NCI-H446 treated with DMSO at 0.1 percent for 48 hours (cell line): ENCODE measurements around the gene AQP3.
"Not testable (repeated sequence)": the region's sequence is repeated elsewhere in the genome, so short reads cannot be mapped to it uniquely, and the experiment has no call there.

ENCODE experiments used
- DNase-seq: peaks from one replicate; lab custom pipeline; 2025; lab: John Stamatoyannopoulos, UW

The AQP3 gene

DNA sequence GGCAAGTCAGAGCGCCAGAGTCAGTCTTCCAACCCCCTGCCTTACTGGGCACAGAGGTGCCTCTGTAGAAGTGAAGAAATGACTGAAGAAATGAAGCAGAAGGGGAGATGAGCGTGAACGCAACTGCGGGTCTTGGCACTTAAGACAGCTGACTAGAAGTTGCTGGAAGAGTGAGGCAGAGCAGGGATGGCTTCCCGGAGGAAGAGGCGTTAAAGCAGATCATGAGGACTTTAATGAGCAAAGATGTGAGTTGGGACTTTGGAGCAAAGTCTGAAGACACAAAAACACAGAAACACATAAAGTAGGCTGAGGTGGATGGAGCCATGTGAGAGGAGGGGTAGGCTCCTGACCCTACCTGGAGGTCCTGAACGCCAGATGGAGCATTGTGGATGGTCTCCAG lies 7.2 kb downstream of the AQP3 start:
- no peak for DNase-seq

DNA sequence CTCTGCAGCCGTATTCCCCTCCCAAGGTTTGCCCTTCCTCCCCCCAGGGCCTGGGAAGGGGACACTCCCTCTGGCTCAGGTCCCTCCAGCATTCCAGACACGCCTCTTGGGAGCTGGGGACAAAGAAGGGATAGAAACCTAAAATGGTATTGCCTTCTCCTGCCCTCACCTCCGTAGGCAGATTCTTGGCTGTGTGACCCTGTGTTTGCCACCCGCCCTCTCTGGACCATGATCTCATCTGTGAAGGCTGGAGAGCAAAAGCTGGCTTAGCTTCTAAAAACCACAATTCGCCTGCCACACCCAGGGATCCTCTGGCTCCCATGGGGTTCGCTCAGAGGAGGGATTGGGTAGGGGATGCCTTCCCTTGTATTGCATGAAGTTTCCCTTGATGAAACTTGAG lies 7.7 kb downstream of the AQP3 start:
- DNase-seq = no peak

DNA sequence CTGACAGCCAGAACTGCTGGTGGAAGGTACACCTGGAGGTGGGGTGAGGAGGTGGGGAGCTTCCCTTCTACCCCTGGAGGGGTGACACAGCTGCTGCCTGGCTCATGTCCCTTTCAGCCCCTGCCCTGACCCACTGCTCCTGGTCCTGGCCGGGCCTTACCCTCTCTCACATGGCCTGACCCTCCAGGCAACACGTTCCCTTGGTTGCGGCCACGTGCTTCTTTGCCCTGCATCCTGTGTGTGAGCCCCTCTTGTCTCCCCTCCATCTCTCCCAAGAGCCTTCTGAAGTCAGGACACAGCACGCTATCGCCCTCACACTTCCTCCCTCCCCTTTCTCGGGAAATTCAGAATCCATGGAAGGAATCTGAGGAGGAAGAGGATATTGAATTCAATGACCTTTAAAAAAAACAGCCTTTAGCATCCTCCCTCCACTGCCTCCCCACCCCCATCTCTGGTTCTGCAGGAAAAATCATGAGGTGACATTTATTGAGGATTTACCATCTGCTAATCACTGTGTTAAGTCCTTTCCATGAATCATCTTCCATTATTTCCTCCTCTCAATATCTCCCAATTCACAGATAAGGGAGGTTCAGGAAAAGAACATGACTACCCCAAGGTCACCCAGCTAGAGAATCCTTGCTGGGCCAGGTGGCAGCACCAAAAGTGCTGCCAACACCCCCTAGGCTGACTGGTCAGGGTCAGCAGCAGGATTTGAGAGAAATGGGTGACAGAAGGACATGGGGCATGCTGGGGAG lies 8.3 kb downstream of the AQP3 start:
- DNase-seq = no peak

DNA sequence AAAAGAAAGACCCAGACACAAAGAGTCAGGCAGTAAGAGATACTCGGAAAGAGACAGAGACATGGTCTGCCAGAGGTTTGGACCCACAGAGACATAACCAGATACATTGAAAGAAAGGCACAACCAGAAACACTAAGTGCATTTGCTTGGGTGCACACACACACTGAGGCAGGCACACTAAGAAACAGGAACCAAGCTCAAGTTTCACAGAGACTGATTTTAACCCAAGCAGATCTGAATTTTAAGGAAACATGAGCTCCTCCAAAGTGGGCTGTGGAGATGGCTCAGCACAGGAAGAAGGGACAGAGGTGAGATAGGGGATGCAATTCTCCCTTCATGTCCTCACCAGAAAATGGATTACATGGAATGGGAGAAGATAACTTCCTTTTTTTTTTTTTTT lies 9.5 kb downstream of the AQP3 start:
- DNase-seq = no peak

DNA sequence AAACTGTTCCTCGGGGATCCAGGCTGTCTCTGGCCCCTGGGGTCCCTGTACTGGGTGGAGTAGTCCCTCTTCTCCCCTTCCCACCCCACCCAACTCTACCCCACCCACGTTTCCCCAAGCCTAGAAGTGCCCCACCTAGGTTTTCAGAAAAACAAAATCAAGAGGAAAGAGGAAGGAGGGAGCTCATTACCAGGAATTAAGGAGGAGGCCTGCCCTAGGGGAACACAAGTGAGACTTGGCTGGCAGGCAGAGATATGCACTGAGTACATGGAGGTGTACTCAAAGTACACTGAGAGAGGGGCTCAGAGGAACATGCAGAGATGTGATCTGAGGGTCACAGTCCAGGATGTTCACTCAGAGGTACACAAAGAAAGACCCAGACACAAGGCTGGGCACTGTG lies 10.2 kb downstream of the AQP3 start:
- DNase-seq = no peak

DNA sequence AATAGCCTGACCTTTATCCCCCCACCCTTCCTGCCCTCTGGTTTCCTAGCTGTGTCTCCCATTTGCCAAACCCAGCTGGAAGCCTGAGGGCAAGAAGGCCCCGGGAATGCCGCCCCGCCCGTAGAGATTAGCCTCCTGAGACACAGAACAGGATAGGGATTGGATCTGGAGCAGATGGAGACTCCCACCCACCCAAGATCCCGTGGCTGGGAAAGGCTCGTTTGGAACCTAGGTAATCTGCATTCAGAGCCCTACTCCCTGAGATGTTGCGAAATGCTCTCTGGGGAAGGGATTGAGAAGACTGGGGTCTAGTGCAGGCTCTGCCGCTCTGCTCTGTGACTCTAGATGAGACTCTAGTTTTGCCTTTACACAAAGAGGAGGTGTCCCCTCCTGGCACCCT lies 10.9 kb downstream of the AQP3 start:
- DNase-seq = no peak

DNA sequence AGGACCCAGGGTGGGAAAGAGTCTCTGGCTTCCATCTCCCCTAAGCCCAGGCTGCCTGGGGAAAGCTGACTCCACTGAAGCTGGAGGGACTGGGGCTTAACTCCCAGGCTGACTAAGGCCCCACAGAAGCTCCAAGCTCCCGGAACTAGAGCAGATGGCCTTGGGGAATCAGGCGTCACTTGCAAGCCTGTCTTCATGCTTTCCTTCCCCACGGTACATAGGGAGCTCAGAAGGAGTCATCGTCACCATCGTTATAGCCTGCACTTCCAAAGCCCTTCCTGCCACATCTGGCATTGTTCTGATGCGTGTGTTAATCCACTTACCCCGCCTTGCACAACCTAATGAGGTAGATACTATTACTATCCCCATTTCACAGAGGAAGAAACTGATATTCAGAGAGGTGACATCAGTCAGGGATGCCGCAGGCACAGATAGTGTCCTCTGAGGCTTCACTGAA lies 11.5 kb downstream of the AQP3 start:
- no peak for DNase-seq

DNA sequence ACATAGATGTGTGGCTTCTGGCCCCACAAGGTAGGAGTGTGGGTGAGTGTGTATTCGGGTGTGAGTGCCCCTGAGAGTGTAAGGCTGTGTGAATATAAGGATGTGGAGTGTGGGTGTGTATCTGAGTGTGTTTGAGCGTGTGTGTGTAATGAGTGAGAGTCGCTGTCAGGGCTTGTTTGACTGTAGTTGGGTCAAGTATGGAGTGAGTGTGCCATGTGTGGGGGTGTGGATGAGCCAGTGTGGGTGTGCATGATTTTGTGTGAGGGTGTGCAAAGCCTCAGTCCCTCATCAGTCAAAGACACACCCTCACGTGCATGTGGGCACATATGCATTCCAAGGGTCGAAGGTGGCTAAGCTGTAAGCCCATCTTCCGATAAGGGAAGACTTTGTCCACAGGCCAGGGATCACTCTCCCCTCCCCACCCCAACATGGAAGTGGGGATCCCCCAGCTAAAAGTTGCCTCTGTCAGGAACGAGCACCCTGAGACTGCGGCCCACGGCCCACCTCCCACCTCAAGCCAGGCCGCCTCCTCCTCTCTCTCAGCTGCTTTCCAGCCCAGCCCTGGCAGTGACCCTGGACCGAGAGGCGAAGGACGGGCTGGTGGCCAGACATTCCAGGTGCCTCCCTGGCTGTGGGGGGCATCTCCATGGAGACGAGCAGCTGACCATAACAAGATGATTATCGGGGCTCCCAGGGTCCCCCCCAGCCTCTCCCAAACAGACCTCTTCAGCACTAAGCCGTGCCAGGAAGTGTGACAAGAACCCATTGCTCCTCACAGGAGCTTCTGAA lies 12.9 kb downstream of the AQP3 start:
- no peak for DNase-seq

DNA sequence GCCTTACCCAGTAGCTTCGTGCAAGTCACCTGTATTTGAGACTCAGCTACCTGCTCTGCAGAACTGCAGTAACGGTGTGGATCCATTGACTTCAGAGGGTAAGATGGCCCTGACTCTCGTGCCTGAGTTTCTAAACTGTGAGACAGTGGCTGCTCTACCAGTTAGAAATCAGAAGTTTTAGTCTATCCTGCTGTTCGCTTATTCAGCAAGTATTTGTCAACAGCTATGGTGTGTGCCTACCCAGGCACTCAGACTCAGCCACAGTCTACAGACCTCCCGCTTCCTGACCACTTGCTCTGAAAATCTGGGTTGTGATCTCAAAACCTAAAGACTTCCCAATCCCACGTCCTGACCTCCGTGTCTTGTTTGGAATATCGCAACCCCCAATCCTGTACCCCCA lies 13.5 kb downstream of the AQP3 start:
- no peak for DNase-seq

DNA sequence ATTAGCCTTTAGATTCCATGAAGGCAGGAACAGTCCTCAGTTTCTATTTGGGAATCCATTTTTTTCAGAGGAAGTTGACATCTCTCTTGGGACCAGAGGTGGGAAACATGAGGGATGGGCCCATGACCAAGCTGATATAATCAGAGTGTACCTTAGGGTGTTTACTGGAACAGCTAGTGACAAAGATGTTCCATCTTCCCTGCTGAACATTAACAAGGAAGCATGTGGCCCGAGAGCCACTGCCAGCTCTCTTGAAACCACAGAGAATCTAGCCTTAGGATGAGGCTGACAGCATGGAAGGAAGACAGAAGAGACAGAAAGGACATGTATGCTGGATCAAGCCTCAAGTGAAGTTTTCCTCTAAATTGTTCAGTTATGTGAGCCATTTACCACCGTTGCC lies 16.0 kb downstream of the AQP3 start:
- DNase-seq = no peak

DNA sequence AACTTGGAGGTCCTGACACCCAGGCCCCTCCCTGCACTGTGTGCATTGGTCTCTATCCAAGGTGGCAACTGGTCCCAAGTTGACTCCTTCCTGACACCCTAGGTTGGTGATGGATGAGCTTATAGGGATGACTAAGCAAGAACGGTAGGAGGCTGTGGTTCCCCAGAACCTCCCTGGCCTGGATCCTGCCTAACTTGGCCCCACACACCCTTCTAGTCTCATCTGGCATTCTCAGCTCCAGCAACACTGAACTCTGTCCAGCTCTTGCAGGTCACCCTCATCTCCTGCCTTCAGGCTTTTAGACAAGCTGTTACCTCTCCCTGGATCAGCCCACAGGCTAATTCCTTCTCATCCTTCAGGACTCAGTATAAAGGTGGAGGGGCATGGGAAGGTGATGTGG lies 16.5 kb downstream of the AQP3 start:
- no peak for DNase-seq

DNA sequence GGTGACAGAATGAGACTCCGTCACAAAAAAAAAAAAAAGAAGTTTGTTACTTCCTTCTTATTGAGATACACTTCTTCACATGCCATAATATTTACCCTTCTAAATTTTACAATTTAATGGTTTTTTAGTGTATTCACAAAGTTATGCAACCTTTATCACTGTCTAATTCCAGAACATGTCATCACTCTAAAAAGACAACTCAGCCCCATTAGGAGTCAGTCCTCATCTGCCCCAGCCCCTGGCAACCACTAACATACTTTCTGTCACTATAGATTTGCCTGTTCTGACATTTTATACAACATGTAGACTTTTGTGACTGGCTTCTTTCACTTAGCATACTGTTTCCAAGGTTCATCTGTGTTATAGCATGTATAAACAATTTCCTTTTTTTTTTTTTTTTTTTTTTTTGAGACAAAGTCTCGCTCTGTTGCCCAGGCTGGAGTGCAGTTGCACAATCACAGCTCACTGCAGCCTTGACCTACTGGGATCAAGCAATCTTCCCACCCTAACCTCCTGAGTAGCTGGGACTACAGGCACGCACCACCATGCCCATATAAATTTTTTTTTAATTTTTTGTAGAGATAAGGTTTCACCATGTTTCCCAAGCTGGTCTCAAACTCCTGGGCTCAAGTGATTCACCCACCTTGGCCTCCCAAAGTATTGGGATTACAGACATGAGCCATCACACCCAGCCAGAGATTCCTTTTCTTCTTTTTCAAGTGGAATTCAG lies 18.0 kb downstream of the AQP3 start:
- no peak for DNase-seq

DNA sequence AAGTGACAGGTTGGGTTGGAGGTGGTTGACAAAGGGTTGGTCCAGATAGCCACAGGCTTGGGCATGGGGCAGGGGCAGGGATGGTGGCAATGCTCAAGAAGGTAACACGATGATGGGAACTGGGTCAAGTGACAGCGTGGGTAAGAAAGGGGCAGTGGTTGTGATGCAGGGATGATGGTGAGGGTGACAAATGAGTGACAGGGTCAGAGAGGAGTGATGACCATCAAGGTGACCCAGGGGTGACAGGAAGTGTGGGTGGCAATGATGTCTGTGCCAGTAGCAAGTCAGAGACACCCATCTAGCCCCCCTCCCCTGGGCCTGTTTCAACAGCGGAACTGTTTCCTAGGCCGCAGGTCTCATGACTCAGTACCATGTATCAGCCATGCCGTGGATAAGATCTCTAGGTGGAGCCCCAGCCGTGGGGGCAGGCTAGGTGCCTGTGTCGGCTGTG lies 20.5 kb downstream of the AQP3 start:
- no peak for DNase-seq

DNA sequence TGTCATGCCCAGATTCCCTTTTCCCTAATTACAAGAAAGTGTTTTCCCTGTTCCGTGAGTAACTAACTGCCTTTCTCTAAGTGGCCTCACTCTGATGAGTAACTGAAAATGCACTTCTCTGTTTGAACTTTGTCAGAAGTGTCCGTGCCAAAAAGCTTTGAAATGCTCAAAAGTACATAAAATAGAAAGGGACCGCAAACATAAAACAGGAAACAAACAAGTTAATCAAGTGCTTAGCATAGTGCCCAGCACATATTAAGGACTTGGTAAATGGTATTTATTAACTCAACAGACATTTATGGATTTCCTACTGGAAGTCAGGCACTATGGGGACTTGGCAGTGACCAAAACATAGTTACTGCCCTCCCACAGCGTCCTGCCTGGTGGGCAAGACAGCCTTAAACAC lies 22.3 kb downstream of the AQP3 start:
- DNase-seq = no peak

DNA sequence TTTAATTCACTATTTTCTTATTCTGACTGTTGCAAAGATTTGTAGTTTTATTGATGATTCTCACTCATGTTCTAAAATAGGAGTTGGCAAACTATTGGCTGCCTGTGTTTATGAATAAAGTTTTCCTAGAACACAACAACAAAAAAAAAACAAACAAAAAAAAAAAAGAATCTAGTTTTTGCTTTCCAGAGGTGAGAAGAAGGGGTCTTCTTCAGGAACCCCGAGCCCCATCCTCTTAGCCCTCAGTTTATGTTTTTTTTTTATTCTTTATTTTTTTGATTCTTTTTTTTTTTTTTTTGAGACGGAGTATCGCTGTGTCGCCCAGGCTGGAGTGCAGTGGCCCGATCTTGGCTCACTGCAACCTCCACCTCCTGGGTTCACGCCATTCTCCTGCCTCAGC lies 22.9 kb downstream of the AQP3 start:
- DNase-seq = not testable (repeated sequence)

DNA sequence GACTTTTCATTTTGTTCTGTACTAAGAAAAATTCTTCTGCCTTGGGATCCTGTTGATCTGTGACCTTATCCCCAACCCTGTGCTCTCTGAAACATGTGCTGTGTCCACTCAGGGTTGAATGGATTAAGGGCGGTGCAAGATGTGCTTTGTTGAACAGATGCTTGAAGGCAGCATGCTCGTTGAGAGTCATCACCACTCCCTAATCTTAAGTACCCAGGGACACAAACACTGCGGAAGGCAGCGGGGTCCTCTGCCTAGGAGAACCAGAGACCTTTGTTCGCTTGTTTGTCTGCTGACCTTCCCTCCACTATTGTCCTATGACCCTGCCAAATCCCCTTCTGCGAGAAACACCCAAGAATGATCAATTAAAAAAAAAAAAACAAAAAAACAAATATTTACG lies 23.4 kb downstream of the AQP3 start:
- not testable (repeated sequence) for DNase-seq

DNA sequence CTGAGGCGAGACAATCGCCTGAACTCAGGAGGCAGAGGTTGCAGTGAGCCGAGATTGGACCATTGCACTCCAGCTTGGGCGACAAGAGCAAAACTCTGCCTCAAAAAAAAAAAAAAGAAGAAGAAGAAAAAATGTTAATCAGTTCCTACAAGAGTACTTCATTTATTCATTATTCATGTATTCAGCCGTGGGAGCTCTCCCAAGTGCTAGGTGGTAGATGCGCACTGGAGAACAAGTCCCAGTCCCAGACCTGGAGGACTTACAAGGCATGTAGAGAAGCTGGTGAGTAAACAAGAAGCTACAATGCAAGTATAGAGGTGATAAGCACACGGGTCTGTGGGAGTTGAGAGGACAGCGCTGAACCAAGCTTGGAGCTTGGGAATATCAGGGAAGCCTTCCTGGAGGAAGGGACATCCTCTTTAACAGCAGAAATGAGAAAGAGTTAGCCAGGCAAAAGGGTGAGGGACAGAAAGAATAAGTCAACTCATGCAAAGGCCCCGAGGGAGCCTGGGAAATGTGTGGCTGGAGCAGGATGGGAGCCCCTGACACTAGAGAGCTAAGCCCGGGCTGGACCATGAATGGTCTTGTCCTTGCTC lies 27.6 kb downstream of the AQP3 start:
- DNase-seq = no peak

DNA sequence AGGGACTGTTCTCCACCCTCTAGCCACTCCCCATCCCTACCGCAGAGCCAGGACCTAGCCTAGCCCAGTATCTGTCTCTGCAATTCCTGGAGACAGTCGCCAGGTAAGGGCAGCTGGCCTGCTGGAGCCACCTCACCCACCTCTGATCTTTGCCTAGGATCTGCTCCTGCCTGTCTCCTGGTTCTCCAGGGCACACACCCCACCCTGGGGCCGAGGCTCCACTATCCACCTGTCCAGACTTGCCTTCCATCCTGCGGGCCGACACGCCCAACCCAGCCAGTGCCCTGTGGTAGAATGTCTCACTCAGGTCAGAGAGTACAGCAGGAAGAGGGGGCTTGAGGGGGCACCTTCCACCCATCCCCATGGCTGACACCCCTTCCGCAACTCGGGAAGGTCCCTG lies 29.3 kb downstream of the AQP3 start:
- DNase-seq = no peak

DNA sequence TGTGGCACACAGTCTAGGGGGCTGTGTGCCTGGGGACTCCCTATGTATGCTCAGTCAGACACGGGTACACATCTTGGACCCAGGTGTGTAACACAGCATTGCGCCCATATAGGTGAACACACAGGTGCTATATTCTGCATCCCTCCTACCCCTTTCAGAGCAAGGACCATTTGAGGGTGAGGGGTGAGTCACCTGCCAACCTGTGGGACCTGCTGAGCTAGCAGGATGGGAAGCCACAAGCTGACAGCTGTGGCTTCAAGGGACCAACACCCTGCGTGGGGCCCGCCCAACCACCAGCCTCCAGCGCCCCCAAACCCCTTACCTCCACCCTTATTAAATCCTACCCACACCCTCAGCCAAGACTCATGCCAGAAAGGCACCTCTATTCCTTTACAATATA lies 30.4 kb downstream of the AQP3 start:
- no peak for DNase-seq

DNA sequence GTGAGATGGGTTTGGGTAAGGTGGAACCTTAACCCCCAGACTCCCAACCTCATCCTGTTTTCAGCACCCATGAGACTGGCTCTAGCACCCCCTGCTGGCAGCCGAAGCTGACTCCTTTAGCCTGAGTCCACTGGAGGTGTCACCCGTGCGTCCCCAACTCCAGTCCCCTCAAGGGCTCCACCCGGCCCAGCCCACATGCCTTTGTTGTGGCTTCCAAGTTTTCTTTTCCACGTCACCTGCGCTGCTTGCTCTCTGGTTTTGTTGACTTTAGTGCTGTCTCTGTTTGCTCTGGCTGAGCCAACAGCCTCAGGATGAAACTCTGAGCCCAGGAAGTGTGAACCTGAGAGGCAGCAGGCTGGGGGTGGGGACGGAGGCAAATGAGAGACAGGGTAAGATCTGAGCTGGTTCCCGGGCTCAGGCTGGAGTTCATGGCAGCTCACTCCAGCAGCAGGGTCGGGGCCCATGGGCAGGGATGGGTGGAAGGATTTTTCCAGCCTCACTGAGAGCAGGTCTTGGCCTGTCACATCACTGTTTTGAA lies 31.8 kb downstream of the AQP3 start:
- DNase-seq = no peak

DNA sequence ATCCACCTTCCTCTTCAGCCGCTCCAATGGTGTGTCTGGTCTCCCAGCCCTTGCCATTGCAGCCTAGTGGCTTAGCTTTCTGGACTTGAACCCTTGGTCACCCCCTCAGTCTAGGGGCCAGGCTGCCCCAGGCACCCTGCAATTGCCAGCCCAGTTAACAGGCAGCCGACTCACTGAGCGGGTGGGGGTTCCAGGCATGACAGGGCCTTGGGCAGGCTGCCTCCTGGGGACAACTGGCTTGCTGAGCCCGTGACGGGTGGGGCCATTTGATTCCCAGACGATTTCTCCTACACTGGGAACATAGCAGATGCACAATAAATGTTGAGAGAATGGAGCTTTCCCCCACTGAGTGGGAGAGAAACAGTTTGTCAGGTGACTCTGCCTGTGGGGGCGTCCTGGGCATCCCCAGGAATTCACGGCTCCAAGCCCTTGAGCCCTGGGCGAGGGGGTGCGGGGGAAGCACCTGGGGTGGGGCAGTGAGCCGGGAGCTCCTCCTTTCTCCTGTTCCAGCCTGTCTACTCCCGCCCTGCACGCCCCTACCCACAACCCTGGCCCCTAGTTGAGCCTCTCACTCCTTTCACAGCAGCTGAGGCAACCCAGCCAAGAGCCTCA lies 32.4 kb downstream of the AQP3 start:
- no peak for DNase-seq

DNA sequence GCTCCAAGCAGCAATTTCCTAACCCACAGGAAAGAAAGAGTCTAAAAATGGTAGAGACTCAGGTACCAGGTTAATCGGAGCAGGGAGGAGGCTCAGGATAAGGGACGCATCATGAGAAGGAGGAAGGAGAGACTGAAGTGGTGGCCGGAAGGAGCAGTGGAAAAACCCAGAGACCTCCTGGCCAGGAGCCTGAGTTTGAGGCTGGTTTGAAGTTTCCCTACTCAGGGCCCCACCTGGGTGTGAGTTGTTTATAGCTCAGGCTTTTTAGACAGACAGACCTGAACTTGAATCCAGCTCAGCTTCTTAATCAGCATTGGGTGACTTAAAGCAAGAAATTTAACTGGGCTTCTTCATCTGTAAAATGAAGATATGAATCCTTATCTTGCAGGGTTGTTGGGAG lies 33.1 kb downstream of the AQP3 start:
- DNase-seq = no peak
